H9 (cell line): Measurements from ENCODE around the gene ANKRD27. TPM values are rescaled to one million over a fixed set of nuclear protein-coding genes. Genes with fewer than 3 reads are reported as not detected.

ENCODE experiments used
- DNase-seq: peaks from one replicate; pipeline ENCODE4 v3.0.0-alpha.2; 2017
- H2AFZ ChIP-seq: one replicate; pipeline ENCODE4 v1.6.1; 2013; ENCODE audit warnings: mild to moderate bottlenecking, low read length, control low read depth, moderate library complexity
- H2AK5ac ChIP-seq: 2 replicates; pipeline ENCODE4 v1.6.1; 2013; ENCODE audit warnings: low read length, control low read depth, mixed read lengths; ENCODE audit not compliant: insufficient read length
- H2BK120ac ChIP-seq: one replicate; pipeline ENCODE4 v1.6.1; 2013; ENCODE audit warnings: low read depth, mild to moderate bottlenecking, low read length, control low read depth, inconsistent platforms; ENCODE audit not compliant: poor library complexity, severe bottlenecking
- H2BK12ac ChIP-seq: 2 replicates; pipeline ENCODE4 v1.6.1; 2013; ENCODE audit warnings: low read length, control low read depth, mixed read lengths, low read depth; ENCODE audit not compliant: insufficient read length
- H2BK15ac ChIP-seq: 2 replicates; pipeline ENCODE4 v1.6.1; 2013; ENCODE audit warnings: low read depth, low read length, control low read depth
- H2BK20ac ChIP-seq: one replicate; pipeline ENCODE4 v1.6.1; 2013; ENCODE audit warnings: low read depth, mild to moderate bottlenecking, low read length, control low read depth, inconsistent platforms; ENCODE audit not compliant: poor library complexity, severe bottlenecking
- H2BK5ac ChIP-seq: 2 replicates; pipeline ENCODE4 v1.6.1; 2013; ENCODE audit warnings: low read length, control low read depth, mixed read lengths; ENCODE audit not compliant: insufficient read length
- H3K14ac ChIP-seq: 2 replicates; pipeline ENCODE4 v1.6.1; 2013; ENCODE audit warnings: low read length, control low read depth; ENCODE audit not compliant: insufficient read depth
- H3K18ac ChIP-seq: 2 replicates; pipeline ENCODE4 v1.6.1; 2013; ENCODE audit warnings: low read depth, mild to moderate bottlenecking, mixed read lengths, low read length, control low read depth; ENCODE audit not compliant: insufficient read length
- H3K23ac ChIP-seq: 2 replicates; pipeline ENCODE4 v1.6.1; 2013; ENCODE audit warnings: low read length, control low read depth, mixed read lengths, low read depth; ENCODE audit not compliant: insufficient read length
- H3K23me2 ChIP-seq: 2 replicates; pipeline ENCODE4 v1.6.1; 2013; ENCODE audit warnings: low read depth, mild to moderate bottlenecking, mixed read lengths, low read length, control low read depth; ENCODE audit not compliant: insufficient read length, poor library complexity, severe bottlenecking
- H3K27ac ChIP-seq: 2 replicates; pipeline ENCODE4 v1.5.1; 2013; ENCODE audit warnings: low read length, control low read depth, mixed read lengths, low read depth; ENCODE audit not compliant: insufficient read length
- H3K27me3 ChIP-seq: 2 replicates; pipeline ENCODE4 v1.6.1; 2013; ENCODE audit warnings: low read length, control low read depth, inconsistent platforms; ENCODE audit not compliant: insufficient read depth
- H3K4ac ChIP-seq: 2 replicates; pipeline ENCODE4 v1.6.1; 2013; ENCODE audit warnings: low read depth, mild to moderate bottlenecking, control low read depth, inconsistent platforms, low read length, moderate library complexity
- H3K4me1 ChIP-seq: 2 replicates; pipeline ENCODE4 v1.6.1; 2013; ENCODE audit warnings: low read length, control low read depth, inconsistent platforms; ENCODE audit not compliant: insufficient read depth
- H3K4me2 ChIP-seq: 2 replicates; pipeline ENCODE4 v1.6.1; 2013; ENCODE audit warnings: low read length, control low read depth, mixed read lengths; ENCODE audit not compliant: insufficient read length, insufficient read depth
- H3K56ac ChIP-seq: 2 replicates; pipeline ENCODE4 v1.6.1; 2013; ENCODE audit warnings: low read depth, mild to moderate bottlenecking, mixed read lengths, low read length, control low read depth; ENCODE audit not compliant: insufficient read length
- H3K79me1 ChIP-seq: 2 replicates; pipeline ENCODE4 v1.6.1; 2013; ENCODE audit warnings: low read depth, mild to moderate bottlenecking, moderate library complexity, low read length, control low read depth, inconsistent platforms; ENCODE audit not compliant: insufficient read depth, poor library complexity, severe bottlenecking
- H3K79me2 ChIP-seq: 2 replicates; pipeline ENCODE4 v1.6.1; 2013; ENCODE audit warnings: low read length, control low read depth, inconsistent platforms; ENCODE audit not compliant: insufficient read depth
- H3K9ac ChIP-seq: 2 replicates; pipeline ENCODE4 v1.6.1; 2013; ENCODE audit warnings: low read length, control low read depth, mixed read lengths; ENCODE audit not compliant: insufficient read length; ENCODE audit errors: extremely low read depth
- H3K9me3 ChIP-seq: one replicate; pipeline ENCODE4 v1.6.1; 2013; ENCODE audit warnings: low read depth, low read length, inconsistent platforms; ENCODE audit not compliant: control insufficient read depth
- H3T11ph ChIP-seq: one replicate; pipeline ENCODE4 v1.6.1; 2013; ENCODE audit warnings: mild to moderate bottlenecking, low read length, control low read depth, inconsistent platforms
- H4K20me1 ChIP-seq: one replicate; pipeline ENCODE4 v1.6.1; 2013; ENCODE audit not compliant: control insufficient read depth, insufficient read length, insufficient read depth
- H4K5ac ChIP-seq: 2 replicates; pipeline ENCODE4 v1.6.1; 2013; ENCODE audit warnings: low read depth, mild to moderate bottlenecking, mixed read lengths, low read length, control low read depth; ENCODE audit not compliant: insufficient read length
- H4K8ac ChIP-seq: replicated peaks from 2 replicates; pipeline ENCODE4 v1.6.1; 2013; ENCODE audit warnings: low read length, control low read depth, mixed read lengths, low read depth; ENCODE audit not compliant: insufficient read length
- H4K91ac ChIP-seq: 2 replicates; pipeline ENCODE4 v1.6.1; 2013; ENCODE audit warnings: low read depth, mild to moderate bottlenecking, moderate library complexity, mixed read lengths, low read length, control low read depth; ENCODE audit not compliant: insufficient read length
- H3K27ac Mint-ChIP-seq, 3 experiments: 2 replicates in 2 of 3; 3 replicates in 1 of 3; pipeline ENCODE4 v1.8.0; 2020 to 2021; ENCODE audit warnings: mixed read lengths in 3 of 3, mild to moderate bottlenecking in 1 of 3, moderate library complexity in 1 of 3
- H3K27me3 Mint-ChIP-seq: 2 replicates; pipeline ENCODE4 v1.8.0; 2021; ENCODE audit warnings: low read depth, mild to moderate bottlenecking, moderate library complexity, mixed read lengths
- H3K36me3 Mint-ChIP-seq, 3 experiments: 2 replicates in 2 of 3; 3 replicates in 1 of 3; pipeline ENCODE4 v1.8.0; 2020 to 2021; ENCODE audit warnings: low read depth in 3 of 3, mixed read lengths in 3 of 3; ENCODE audit not compliant: insufficient read depth in 1 of 3
- H3K4me1 Mint-ChIP-seq, 2 experiments: 2 replicates each; pipeline ENCODE4 v1.8.0; 2020; ENCODE audit warnings: mixed read lengths in 2 of 2
- H3K4me3 Mint-ChIP-seq, 2 experiments: 2 replicates in 1 of 2; 3 replicates in 1 of 2; pipeline ENCODE4 v1.8.0; 2020 to 2021; ENCODE audit warnings: mild to moderate bottlenecking in 2 of 2, mixed read lengths in 2 of 2, moderate library complexity in 1 of 2
- H3K9me3 Mint-ChIP-seq, 2 experiments: 2 replicates in 1 of 2; 3 replicates in 1 of 2; pipeline ENCODE4 v1.8.0; 2020; ENCODE audit warnings: mild to moderate bottlenecking in 2 of 2, mixed read lengths in 2 of 2, moderate library complexity in 1 of 2
- WGBS: extraction: QIAGEN DNeasy Blood & Tissue Kit; methylation state at CpG from one replicate; pipeline ENCODE4 v1.1.7; 2013; ENCODE audit warnings: missing lambda C conversion rate, low lambda C conversion rate, mixed read lengths; ENCODE audit not compliant: insufficient read length; ENCODE audit errors: extremely low coverage; 5-methylcytosine and 5-hydroxymethylcytosine counted together
- total RNA-seq: library from RNA; stranded (reverse); gene quantifications from 2 replicates; pipeline ENCODE4 v1.2.1, GENCODE V29; 2021
- TF ChIP-seq, protein P1 (sequence below): fragments of 200-600 bp; sonication (generic); conservative IDR thresholded peaks from 3 replicates; pipeline ENCODE4 v1.8.0; 2021; ENCODE audit warnings: antibody characterized with exemption, mild to moderate bottlenecking

Gene ANKRD27
- total RNA-seq, 1 experiment from 2014 or later, result 40.7 TPM

DNA sequence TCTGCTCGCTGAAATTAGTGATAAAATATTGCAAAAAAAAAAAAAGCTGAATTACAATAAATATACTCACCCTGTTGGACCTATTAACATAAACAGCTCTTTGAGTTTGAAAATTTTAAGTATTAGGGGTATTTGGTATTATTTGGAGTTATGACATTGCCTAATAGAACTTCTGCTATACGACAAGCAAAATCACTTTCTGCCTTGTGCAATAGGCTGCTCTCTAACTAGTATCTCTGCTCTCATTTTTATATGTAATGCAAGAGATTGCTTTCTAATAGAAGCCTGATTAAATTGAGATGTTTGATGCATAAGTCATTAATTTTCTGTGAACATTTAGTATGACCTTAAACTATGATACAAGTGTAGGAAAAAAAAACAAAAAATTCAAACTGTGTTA is 6.0 kb upstream of the ANKRD27 start:
- no peak overlapping the region for H3K4me2 ChIP-seq
- no peak overlapping the region; a peak in 1 of 5 replicates for H3K4me3 Mint-ChIP-seq
- no peaks in the 10 kb centered on the region for H3K23me2 ChIP-seq
- H3K4me1 ChIP-seq, result no peaks in the 10 kb centered on the region
- no peak overlapping the region for H2BK15ac ChIP-seq
- H2AK5ac ChIP-seq, result no peak overlapping the region
- H2BK120ac ChIP-seq, result no peak overlapping the region
- no peak overlapping the region for H3K27ac Mint-ChIP-seq
- H2BK20ac ChIP-seq, result no peak overlapping the region
- H3K79me1 ChIP-seq, result no peaks in the 10 kb centered on the region
- H3K79me2 ChIP-seq, result no peaks in the 10 kb centered on the region
- no peak overlapping the region for H3K56ac ChIP-seq
- no peak overlapping the region for H2BK5ac ChIP-seq
- H4K5ac ChIP-seq, result no peak overlapping the region
- H3K4me1 Mint-ChIP-seq, result peaks cover 8 to 9% of the 10 kb centered on the region in 2 experiments
- H3K18ac ChIP-seq, result no peak overlapping the region
- H3K23ac ChIP-seq, result no peak overlapping the region
- no peak overlapping the region for H3T11ph ChIP-seq
- no peaks in the 10 kb centered on the region; a peak in 1 of 5 replicates for H3K9me3 Mint-ChIP-seq
- no peaks in the 10 kb centered on the region for H3K9me3 ChIP-seq
- no peaks in the 10 kb centered on the region for H4K20me1 ChIP-seq
- H3K27me3 Mint-ChIP-seq, result peaks cover 39% of the 10 kb centered on the region
- H3K27me3 ChIP-seq, result peaks cover 15% of the 10 kb centered on the region; the same call in 1 of the 2 replicates
- H3K9ac ChIP-seq, result no peak overlapping the region
- no peak overlapping the region for H2AFZ ChIP-seq
- TF ChIP-seq, protein P1, sequence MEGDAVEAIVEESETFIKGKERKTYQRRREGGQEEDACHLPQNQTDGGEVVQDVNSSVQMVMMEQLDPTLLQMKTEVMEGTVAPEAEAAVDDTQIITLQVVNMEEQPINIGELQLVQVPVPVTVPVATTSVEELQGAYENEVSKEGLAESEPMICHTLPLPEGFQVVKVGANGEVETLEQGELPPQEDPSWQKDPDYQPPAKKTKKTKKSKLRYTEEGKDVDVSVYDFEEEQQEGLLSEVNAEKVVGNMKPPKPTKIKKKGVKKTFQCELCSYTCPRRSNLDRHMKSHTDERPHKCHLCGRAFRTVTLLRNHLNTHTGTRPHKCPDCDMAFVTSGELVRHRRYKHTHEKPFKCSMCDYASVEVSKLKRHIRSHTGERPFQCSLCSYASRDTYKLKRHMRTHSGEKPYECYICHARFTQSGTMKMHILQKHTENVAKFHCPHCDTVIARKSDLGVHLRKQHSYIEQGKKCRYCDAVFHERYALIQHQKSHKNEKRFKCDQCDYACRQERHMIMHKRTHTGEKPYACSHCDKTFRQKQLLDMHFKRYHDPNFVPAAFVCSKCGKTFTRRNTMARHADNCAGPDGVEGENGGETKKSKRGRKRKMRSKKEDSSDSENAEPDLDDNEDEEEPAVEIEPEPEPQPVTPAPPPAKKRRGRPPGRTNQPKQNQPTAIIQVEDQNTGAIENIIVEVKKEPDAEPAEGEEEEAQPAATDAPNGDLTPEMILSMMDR, result no peak
- H3K4ac ChIP-seq, result no peak overlapping the region
- DNase-seq, result no peak
- WGBS, result no CpG with 5 or more reads among the region's 2 CpGs
- H3K36me3 Mint-ChIP-seq, result no peaks in the 10 kb centered on the region
- H3K27ac ChIP-seq, result no peak overlapping the region
- no peak overlapping the region for H4K8ac ChIP-seq
- no peak overlapping the region for H3K14ac ChIP-seq
- no peak overlapping the region for H4K91ac ChIP-seq
- H2BK12ac ChIP-seq, result no peak overlapping the region
